NB4 (cell line): ENCODE results near the gene VASH1.
A peak's percentile ranks its signal among the peaks of the same experiment; 100 is the strongest.

Experiments used
- DNase-seq: peaks from one replicate; pipeline ENCODE4 v3.0.0; 2010; ENCODE audit warnings: low read depth
- H3K4me3 ChIP-seq: one replicate; pipeline ENCODE4 v1.5.1; 2011; ENCODE audit warnings: mild to moderate bottlenecking, low read depth, low read length, moderate library complexity
- MYC ChIP-seq: IDR thresholded peaks from 2 replicates; pipeline ENCODE4 v1.6.1; 2011; ENCODE audit warnings: low read depth, low read length
- POLR2A ChIP-seq: IDR thresholded peaks from 2 replicates; pipeline ENCODE4 v1.6.1; 2011; ENCODE audit warnings: mild to moderate bottlenecking; ENCODE audit not compliant: insufficient read length; ENCODE audit errors: extremely low read depth
- TF ChIP-seq, protein P1 (sequence below): IDR thresholded peaks from 2 replicates; pipeline ENCODE4 v1.6.1; 2011; ENCODE audit warnings: low read depth, low read length
- TF ChIP-seq, protein P2 (sequence below): IDR thresholded peaks from one replicate; pipeline ENCODE4 v1.5.1; 2012; ENCODE audit warnings: low read depth, low read length

Gene VASH1

DNA sequence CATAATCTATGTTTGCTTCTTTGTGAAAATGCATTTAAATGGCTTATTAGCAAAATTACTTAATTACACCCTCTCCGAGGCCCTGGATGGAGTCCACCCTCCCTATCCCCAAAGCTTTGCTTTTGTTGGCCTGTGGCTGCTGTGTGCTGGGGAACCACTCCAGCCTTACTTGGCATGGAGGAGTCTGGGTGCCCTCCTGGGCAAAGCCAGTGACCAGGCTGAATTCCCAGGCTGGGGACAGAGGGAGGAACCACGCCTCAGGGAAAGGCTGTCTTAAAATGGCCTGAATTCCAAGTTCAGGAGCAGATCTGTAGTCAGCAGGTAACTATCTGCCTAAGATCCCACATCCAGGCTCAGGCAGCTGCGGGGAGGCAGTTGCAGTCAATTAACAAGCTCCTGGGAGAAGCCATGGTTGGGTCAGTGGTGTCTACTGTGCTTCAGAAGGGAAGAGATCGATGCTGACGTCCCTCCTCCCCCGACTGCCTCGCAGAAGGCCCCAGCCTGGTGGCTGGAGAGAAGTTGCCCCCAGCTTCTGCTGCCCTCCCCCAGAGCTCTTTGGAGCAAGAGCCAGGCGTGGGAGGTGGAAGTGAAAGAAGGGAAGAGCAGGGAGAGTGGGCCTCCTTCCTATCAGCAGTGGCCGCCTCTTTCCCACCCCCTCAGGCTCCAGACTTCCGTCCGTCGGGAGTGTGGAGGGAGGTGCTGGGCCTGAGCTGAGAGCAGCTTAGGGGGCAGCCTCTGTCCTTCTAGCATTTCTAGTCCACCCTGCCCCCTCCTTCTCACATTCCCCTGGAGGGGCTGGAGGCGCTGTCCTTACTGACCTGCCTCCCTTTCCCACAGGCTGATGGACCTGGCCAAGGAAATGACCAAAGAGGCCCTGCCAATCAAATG lies 11.3 kb downstream of the VASH1 start:
- TF ChIP-seq POLR2A (no peak), MYC (no peak)
- TF ChIP-seq, protein P1, sequence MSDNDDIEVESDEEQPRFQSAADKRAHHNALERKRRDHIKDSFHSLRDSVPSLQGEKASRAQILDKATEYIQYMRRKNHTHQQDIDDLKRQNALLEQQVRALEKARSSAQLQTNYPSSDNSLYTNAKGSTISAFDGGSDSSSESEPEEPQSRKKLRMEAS = no peak
- TF ChIP-seq, protein P2, sequence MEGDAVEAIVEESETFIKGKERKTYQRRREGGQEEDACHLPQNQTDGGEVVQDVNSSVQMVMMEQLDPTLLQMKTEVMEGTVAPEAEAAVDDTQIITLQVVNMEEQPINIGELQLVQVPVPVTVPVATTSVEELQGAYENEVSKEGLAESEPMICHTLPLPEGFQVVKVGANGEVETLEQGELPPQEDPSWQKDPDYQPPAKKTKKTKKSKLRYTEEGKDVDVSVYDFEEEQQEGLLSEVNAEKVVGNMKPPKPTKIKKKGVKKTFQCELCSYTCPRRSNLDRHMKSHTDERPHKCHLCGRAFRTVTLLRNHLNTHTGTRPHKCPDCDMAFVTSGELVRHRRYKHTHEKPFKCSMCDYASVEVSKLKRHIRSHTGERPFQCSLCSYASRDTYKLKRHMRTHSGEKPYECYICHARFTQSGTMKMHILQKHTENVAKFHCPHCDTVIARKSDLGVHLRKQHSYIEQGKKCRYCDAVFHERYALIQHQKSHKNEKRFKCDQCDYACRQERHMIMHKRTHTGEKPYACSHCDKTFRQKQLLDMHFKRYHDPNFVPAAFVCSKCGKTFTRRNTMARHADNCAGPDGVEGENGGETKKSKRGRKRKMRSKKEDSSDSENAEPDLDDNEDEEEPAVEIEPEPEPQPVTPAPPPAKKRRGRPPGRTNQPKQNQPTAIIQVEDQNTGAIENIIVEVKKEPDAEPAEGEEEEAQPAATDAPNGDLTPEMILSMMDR = no peak
- H3K4me3 ChIP-seq = no peak overlapping the region
- peak; percentile 79 for DNase-seq

- peak overlapping the region; percentile 16 for H3K4me3 ChIP-seq
- no peak for TF ChIP-seq MYC
- TF ChIP-seq, protein P2 = no peak
- TF ChIP-seq, protein P1 = peak; percentile 27; the same call in 1 of the 2 replicates
- peak; percentile 91 for DNase-seq
Measured at GRCh38 chr14:76773188-76773885, 12.1 kb downstream of the VASH1 start.

GRCh38 chr14:76773956-76774820 lies 12.9 kb downstream of the VASH1 start:
- DNase-seq = no peak
- TF ChIP-seq MYC = no peak
- H3K4me3 ChIP-seq = no peak overlapping the region

GRCh38 chr14:76774821-76775694 lies 13.8 kb downstream of the VASH1 start:
- no peak for DNase-seq
- no peak overlapping the region for H3K4me3 ChIP-seq
- TF ChIP-seq, protein P1 = no peak
- TF ChIP-seq MYC = no peak

- TF ChIP-seq, protein P2 = no peak
- no peak for TF ChIP-seq POLR2A
- TF ChIP-seq, protein P1 = no peak
- TF ChIP-seq MYC = no peak
- DNase-seq = no peak
Measured at GRCh38 chr14:76775695-76776427, 14.6 kb downstream of the VASH1 start.

More at GRCh38 chr14:76775695-76776427, 14.6 kb downstream of the VASH1 start:
- no peak overlapping the region for H3K4me3 ChIP-seq
